ENCODE measurements around the gene KIF26B.

Gene KIF26B

GRCh38 chr1:245247801-245248200 lies 93.0 kb downstream of the KIF26B start:
- H3K4me3 ChIP-seq (ENCODE audit: low read length), result no peak overlapping the region
- no peak for TF ChIP-seq CTCF (conservative IDR thresholded peaks at IDR 0.05; ENCODE audit: low read length)
- no peak for DNase-seq (ENCODE audit: low read depth)

GRCh38 chr1:245248231-245248731 lies 93.5 kb downstream of the KIF26B start:
- no peak for DNase-seq (ENCODE audit: low read depth)
- no peak for TF ChIP-seq CTCF (conservative IDR thresholded peaks at IDR 0.05; ENCODE audit: low read length)
- H3K4me3 ChIP-seq (ENCODE audit: low read length), result no peak overlapping the region

GRCh38 chr1:245255783-245256182 lies 101.0 kb downstream of the KIF26B start:
- TF ChIP-seq CTCF (conservative IDR thresholded peaks at IDR 0.05; ENCODE audit: low read length), result no peak
- no peak for DNase-seq (ENCODE audit: low read depth)
- no peak overlapping the region for H3K4me3 ChIP-seq (ENCODE audit: low read length)

GRCh38 chr1:245256528-245256927 lies 101.7 kb downstream of the KIF26B start:
- no peak for TF ChIP-seq CTCF (conservative IDR thresholded peaks at IDR 0.05; ENCODE audit: low read length)
- DNase-seq (ENCODE audit: low read depth), result no peak
- no peak overlapping the region for H3K4me3 ChIP-seq (ENCODE audit: low read length)

- no peak for DNase-seq (ENCODE audit: low read depth)
- no peak overlapping the region for H3K4me3 ChIP-seq (ENCODE audit: low read length)
- no peak for TF ChIP-seq CTCF (conservative IDR thresholded peaks at IDR 0.05; ENCODE audit: low read length)
Observed at GRCh38 chr1:245258271-245258920, 103.6 kb downstream of the KIF26B start.

GRCh38 chr1:245260110-245260882 lies 105.5 kb downstream of the KIF26B start:
- no peak for DNase-seq (ENCODE audit: low read depth)
- H3K4me3 ChIP-seq (ENCODE audit: low read length), result no peak overlapping the region
- TF ChIP-seq CTCF (conservative IDR thresholded peaks at IDR 0.05; ENCODE audit: low read length), result no peak

GRCh38 chr1:245260883-245261282 lies 106.1 kb downstream of the KIF26B start:
- DNase-seq (ENCODE audit: low read depth), result no peak
- H3K4me3 ChIP-seq (ENCODE audit: low read length), result no peak overlapping the region
- no peak for TF ChIP-seq CTCF (conservative IDR thresholded peaks at IDR 0.05; ENCODE audit: low read length)

Measured in AG10803 (cell line).